ENCODE results near the gene FBXL19. TPM values are rescaled to one million over a fixed set of nuclear protein-coding genes. Genes with fewer than 3 reads are reported as not detected.

The FBXL19 gene
- total RNA-seq, 1 donor from 2014 or later = 14.5 TPM

GRCh38 chr16:30963925-30964511 lies 40.6 kb downstream of the FBXL19 start:
- Histone ChIP-seq H3K27ac (no peak overlapping the region), H3K27me3 (ENCODE audit: low read depth) (no peaks in the 10 kb centered on the region), H3K4me3 (no peak overlapping the region), H3K9me3 (no peaks in the 10 kb centered on the region), H3K4me1 (peaks cover 5% of the 10 kb centered on the region), H3K36me3 (peaks cover 99% of the 10 kb centered on the region)
- TF ChIP-seq, protein P1, sequence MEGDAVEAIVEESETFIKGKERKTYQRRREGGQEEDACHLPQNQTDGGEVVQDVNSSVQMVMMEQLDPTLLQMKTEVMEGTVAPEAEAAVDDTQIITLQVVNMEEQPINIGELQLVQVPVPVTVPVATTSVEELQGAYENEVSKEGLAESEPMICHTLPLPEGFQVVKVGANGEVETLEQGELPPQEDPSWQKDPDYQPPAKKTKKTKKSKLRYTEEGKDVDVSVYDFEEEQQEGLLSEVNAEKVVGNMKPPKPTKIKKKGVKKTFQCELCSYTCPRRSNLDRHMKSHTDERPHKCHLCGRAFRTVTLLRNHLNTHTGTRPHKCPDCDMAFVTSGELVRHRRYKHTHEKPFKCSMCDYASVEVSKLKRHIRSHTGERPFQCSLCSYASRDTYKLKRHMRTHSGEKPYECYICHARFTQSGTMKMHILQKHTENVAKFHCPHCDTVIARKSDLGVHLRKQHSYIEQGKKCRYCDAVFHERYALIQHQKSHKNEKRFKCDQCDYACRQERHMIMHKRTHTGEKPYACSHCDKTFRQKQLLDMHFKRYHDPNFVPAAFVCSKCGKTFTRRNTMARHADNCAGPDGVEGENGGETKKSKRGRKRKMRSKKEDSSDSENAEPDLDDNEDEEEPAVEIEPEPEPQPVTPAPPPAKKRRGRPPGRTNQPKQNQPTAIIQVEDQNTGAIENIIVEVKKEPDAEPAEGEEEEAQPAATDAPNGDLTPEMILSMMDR (IDR thresholded peaks at IDR 0.05) = no peak
- ATAC-seq = no peak
- no peak for DNase-seq
- intact Hi-C loops (cut with DNase I) = no loop called here

- H3K27me3 ChIP-seq (ENCODE audit: low read depth) = no peaks in the 10 kb centered on the region
- H3K4me3 ChIP-seq = no peak overlapping the region
- H3K36me3 ChIP-seq = peaks cover 99% of the 10 kb centered on the region
- no peak for ATAC-seq
- intact Hi-C loops (cut with DNase I) = no loop called here
- H3K9me3 ChIP-seq = no peaks in the 10 kb centered on the region
- no peaks in the 10 kb centered on the region for H3K4me1 ChIP-seq
- TF ChIP-seq, protein P1 (IDR thresholded peaks at IDR 0.05) = no peak
- no peak overlapping the region for H3K27ac ChIP-seq
- DNase-seq = no peak
Measured at GRCh38 chr16:30964574-30965226, 41.3 kb downstream of the FBXL19 start.

DNA sequence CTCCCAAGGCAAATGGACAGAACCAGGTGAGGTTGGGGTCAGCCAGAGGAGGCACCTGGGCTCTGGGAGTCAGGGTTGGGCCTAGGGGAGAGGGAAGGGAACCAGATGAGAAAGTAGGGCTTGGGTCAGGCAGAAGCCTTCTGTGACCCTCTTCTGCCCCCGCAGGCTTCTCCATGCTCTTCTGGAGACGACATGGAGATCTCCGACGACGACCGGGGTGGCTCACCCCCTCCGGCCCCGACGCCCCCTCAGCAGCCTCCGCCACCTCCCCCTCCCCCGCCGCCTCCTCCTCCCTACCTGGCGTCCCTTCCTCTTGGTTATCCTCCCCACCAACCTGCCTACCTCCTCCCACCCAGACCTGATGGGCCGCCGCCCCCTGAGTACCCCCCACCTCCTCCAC lies 42.1 kb downstream of the FBXL19 start:
- no peak for DNase-seq
- Histone ChIP-seq H3K4me3 (no peak overlapping the region), H3K9me3 (no peaks in the 10 kb centered on the region), H3K27ac (no peak overlapping the region), H3K4me1 (no peaks in the 10 kb centered on the region), H3K27me3 (ENCODE audit: low read depth) (no peaks in the 10 kb centered on the region), H3K36me3 (peaks cover 99% of the 10 kb centered on the region)
- ATAC-seq = peak in 1 of 2 donors; percentile 13
- intact Hi-C loops (cut with DNase I) = no loop called here
- TF ChIP-seq, protein P1 (IDR thresholded peaks at IDR 0.05) = no peak

DNA sequence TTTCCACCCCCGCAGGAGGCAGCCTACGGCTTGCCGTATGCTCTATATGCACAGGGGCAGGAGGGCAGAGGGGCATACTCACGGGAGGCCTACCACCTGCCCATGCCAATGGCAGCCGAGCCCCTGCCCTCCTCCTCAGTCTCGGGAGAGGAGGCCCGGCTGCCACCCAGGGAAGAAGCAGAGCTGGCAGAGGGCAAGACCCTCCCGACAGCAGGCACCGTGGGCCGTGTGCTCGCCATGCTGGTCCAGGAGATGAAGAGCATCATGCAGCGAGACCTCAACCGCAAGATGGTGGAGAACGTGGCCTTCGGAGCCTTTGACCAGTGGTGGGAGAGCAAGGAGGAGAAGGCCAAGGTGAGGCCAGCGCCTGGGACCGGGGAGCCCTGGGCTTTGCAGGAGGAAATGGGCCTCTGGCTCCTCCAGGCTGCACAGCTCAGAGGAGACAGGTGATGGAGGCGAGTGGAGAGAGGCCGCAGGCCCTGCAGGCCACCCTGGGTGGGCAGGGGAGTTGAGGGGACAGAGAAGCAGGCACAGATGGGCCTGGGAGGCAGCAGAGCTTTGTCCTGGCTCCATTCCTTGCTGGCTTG lies 42.8 kb downstream of the FBXL19 start:
- no peaks in the 10 kb centered on the region for H3K9me3 ChIP-seq
- intact Hi-C loops (cut with DNase I) = no loop called here
- H3K4me3 ChIP-seq = no peak overlapping the region
- no peaks in the 10 kb centered on the region for H3K4me1 ChIP-seq
- no peak overlapping the region for H3K27ac ChIP-seq
- no peaks in the 10 kb centered on the region for H3K27me3 ChIP-seq (ENCODE audit: low read depth)
- TF ChIP-seq, protein P1 (IDR thresholded peaks at IDR 0.05) = no peak
- ATAC-seq (no peak), DNase-seq (no peak)
- peaks cover 99% of the 10 kb centered on the region for H3K36me3 ChIP-seq

DNA sequence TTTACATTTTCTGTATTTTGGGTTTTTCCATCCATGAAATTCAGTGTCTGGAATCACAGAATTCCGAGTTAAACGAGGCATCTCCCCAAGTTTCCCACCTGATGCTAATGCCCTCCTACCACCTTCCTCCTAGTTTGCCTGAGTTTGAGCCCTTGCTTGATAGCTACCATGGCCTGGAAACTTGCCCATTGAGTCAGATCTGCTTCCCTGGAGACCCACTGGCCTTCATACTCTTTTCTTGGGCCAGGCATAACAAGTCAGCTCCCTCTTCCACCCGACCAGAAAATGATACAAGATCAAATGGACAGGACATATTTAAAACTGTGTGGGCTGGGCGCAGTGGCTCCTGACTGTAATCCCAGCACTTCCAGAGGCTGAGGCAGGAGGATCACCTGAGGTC lies 44.4 kb downstream of the FBXL19 start:
- Histone ChIP-seq H3K27me3 (ENCODE audit: low read depth) (no peaks in the 10 kb centered on the region), H3K36me3 (peaks cover 99% of the 10 kb centered on the region), H3K4me1 (no peaks in the 10 kb centered on the region), H3K27ac (no peak overlapping the region), H3K9me3 (no peaks in the 10 kb centered on the region), H3K4me3 (no peak overlapping the region)
- TF ChIP-seq, protein P1 (IDR thresholded peaks at IDR 0.05) = no peak
- DNase-seq (no peak), ATAC-seq (no peak)
- intact Hi-C loops (cut with DNase I) = no loop called here
